H4 (cell line): ENCODE results near the gene GNAS. TPM values are rescaled to one million over a fixed set of nuclear protein-coding genes. Genes with fewer than 3 reads are reported as not detected.
"Not testable (repeated sequence)": the region's sequence is repeated elsewhere in the genome, so short reads cannot be mapped to it uniquely, and the experiment has no call there.

Source experiments
- DNase-seq: peaks from one replicate; pipeline ENCODE4 v3.0.0-alpha.2; 2015; ENCODE audit warnings: low spot score
- total RNA-seq: library from RNA; depleted of rRNA; stranded (reverse); fragments of >200 nt; shearing (Covaris generic); gene quantifications from 2 replicates; pipeline ENCODE4 v1.2.3, GENCODE V29; 2014; rRNA removed

The GNAS gene
- total RNA-seq = 886 and 1,032 TPM in 2 replicates

GRCh38 chr20:58852543-58853271 lies at the start of gene GNAS:
Gene GNAS, plus strand, starts transcription at chr20:58852716.
- DNase-seq = no peak

GRCh38 chr20:58803533-58803932 lies 49.0 kb upstream of the GNAS start:
- DNase-seq = no peak

GRCh38 chr20:58807801-58808200 lies 44.7 kb upstream of the GNAS start:
- DNase-seq = no peak

- no peak for DNase-seq
These were observed 44.1 kb upstream of the GNAS start for GRCh38 chr20:58808271-58809046.

GRCh38 chr20:58810116-58810878 lies 42.2 kb upstream of the GNAS start:
- DNase-seq = no peak

GRCh38 chr20:58810879-58811250 lies 41.7 kb upstream of the GNAS start:
- no peak for DNase-seq

GRCh38 chr20:58811334-58811733 lies 41.2 kb upstream of the GNAS start:
- DNase-seq = no peak

GRCh38 chr20:58813369-58813768 lies 39.1 kb upstream of the GNAS start:
- DNase-seq = no peak

GRCh38 chr20:58815448-58815847 lies 37.1 kb upstream of the GNAS start:
- DNase-seq = no peak

GRCh38 chr20:58816051-58816450 lies 36.5 kb upstream of the GNAS start:
- DNase-seq = no peak

GRCh38 chr20:58816957-58817651 lies 35.4 kb upstream of the GNAS start:
- DNase-seq = no peak

- DNase-seq = no peak
These were observed 34.8 kb upstream of the GNAS start for GRCh38 chr20:58817748-58818147.

- peak; percentile 95 for DNase-seq
These were observed 33.8 kb upstream of the GNAS start for GRCh38 chr20:58818586-58819285.

GRCh38 chr20:58819921-58820320 lies 32.6 kb upstream of the GNAS start:
- no peak for DNase-seq

GRCh38 chr20:58820515-58820914 lies 32.0 kb upstream of the GNAS start:
- DNase-seq = not testable (repeated sequence)

GRCh38 chr20:58822149-58822548 lies 30.4 kb upstream of the GNAS start:
- no peak for DNase-seq

- DNase-seq = no peak
These were observed 29.5 kb upstream of the GNAS start for GRCh38 chr20:58822748-58823730.

- no peak for DNase-seq
These were observed 27.7 kb upstream of the GNAS start for GRCh38 chr20:58824843-58825242.

- no peak for DNase-seq
These were observed 27.1 kb upstream of the GNAS start for GRCh38 chr20:58825450-58825849.

- DNase-seq = no peak
These were observed 26.2 kb upstream of the GNAS start for GRCh38 chr20:58826271-58826670.
